Measurements from ENCODE around the gene GRAMD2B. TPM values are rescaled to one million over a fixed set of nuclear protein-coding genes. Genes with fewer than 3 reads are reported as not detected.

The GRAMD2B gene
- total RNA-seq, 1 experiment from 2014 or later: 6.7 TPM

DNA sequence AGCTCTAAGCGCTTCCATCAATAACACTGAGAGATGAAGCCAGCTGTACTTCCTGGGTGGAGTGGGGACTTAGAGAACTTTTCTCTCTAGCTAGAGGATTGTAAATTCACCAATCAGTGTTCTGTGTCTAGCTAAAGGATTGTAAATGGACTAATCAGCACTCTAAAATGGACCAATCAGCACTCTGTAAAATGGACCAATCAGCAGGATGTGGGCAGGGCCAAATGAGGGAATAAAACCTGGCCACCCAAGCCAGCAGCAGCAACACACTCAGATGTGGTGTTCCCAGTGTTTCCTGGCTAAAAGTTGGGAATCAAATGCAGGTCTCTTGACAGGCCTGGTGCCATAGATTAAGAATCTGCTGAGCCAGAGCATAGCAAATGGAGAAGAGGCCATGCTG lies 111.3 kb downstream of the GRAMD2B start:
- H3T11ph ChIP-seq (ENCODE audit: low read length): no peak overlapping the region
- H4K20me1 ChIP-seq (ENCODE audit: control insufficient read depth, insufficient read depth, insufficient read length): no peaks in the 10 kb centered on the region
- no peaks in the 10 kb centered on the region; a peak in 1 of 4 replicates for H3K4me1 Mint-ChIP-seq
- H2BK120ac ChIP-seq (ENCODE audit: low read depth, low read length, poor library complexity, severe bottlenecking): no peak overlapping the region
- no peaks in the 10 kb centered on the region for H3K27me3 ChIP-seq (ENCODE audit: insufficient read depth, low read length)
- no peaks in the 10 kb centered on the region for H3K9me3 ChIP-seq (ENCODE audit: control insufficient read depth, low read depth, low read length)
- DNase-seq: no peak
- H2AFZ ChIP-seq (ENCODE audit: low read length): no peak overlapping the region
- no peak overlapping the region for H2BK20ac ChIP-seq (ENCODE audit: low read depth, low read length, poor library complexity, severe bottlenecking)
- H3K18ac ChIP-seq (ENCODE audit: insufficient read length, low read depth, low read length): no peak overlapping the region
- no peaks in the 10 kb centered on the region for H3K79me2 ChIP-seq (ENCODE audit: insufficient read depth, low read length)
- no peak overlapping the region for H3K23ac ChIP-seq (ENCODE audit: insufficient read length, low read depth, low read length)
- no peak overlapping the region for H3K27ac Mint-ChIP-seq
- H3K36me3 Mint-ChIP-seq (ENCODE audit: insufficient read depth in 1 of 3, low read depth in 3 of 3): no peaks in the 10 kb centered on the region; a peak in 1 of 7 replicates
- H3K4me1 ChIP-seq (ENCODE audit: insufficient read depth, low read length): no peaks in the 10 kb centered on the region; the same call in 1 of the 2 replicates
- TF ChIP-seq, protein P1, sequence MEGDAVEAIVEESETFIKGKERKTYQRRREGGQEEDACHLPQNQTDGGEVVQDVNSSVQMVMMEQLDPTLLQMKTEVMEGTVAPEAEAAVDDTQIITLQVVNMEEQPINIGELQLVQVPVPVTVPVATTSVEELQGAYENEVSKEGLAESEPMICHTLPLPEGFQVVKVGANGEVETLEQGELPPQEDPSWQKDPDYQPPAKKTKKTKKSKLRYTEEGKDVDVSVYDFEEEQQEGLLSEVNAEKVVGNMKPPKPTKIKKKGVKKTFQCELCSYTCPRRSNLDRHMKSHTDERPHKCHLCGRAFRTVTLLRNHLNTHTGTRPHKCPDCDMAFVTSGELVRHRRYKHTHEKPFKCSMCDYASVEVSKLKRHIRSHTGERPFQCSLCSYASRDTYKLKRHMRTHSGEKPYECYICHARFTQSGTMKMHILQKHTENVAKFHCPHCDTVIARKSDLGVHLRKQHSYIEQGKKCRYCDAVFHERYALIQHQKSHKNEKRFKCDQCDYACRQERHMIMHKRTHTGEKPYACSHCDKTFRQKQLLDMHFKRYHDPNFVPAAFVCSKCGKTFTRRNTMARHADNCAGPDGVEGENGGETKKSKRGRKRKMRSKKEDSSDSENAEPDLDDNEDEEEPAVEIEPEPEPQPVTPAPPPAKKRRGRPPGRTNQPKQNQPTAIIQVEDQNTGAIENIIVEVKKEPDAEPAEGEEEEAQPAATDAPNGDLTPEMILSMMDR (conservative IDR thresholded peaks at IDR 0.05): no peak
- H2BK12ac ChIP-seq (ENCODE audit: insufficient read length, low read depth, low read length): no peak overlapping the region
- H3K4me2 ChIP-seq (ENCODE audit: insufficient read depth, insufficient read length, low read length): no peak overlapping the region
- no peaks in the 10 kb centered on the region for H3K9me3 Mint-ChIP-seq
- no peak overlapping the region for H2AK5ac ChIP-seq (ENCODE audit: insufficient read length, low read length)
- H2BK15ac ChIP-seq (ENCODE audit: low read depth, low read length): no peak overlapping the region
- no peak overlapping the region for H3K4me3 Mint-ChIP-seq
- no peaks in the 10 kb centered on the region for H3K79me1 ChIP-seq (ENCODE audit: insufficient read depth, low read depth, low read length, poor library complexity, severe bottlenecking)
- H3K27ac ChIP-seq (ENCODE audit: insufficient read length, low read depth, low read length): no peak overlapping the region
- H3K9ac ChIP-seq (ENCODE audit: extremely low read depth, insufficient read length, low read length): no peak overlapping the region
- no peak overlapping the region for H3K56ac ChIP-seq (ENCODE audit: insufficient read length, low read depth, low read length)
- no peak overlapping the region for H3K4ac ChIP-seq (ENCODE audit: low read depth, low read length)
- H3K23me2 ChIP-seq (ENCODE audit: insufficient read length, low read depth, low read length, poor library complexity, severe bottlenecking): no peaks in the 10 kb centered on the region
- H4K5ac ChIP-seq (ENCODE audit: insufficient read length, low read depth, low read length): no peak overlapping the region
- H4K91ac ChIP-seq (ENCODE audit: insufficient read length, low read depth, low read length): no peak overlapping the region
- no peak overlapping the region for H3K14ac ChIP-seq (ENCODE audit: insufficient read depth, low read length)
- H4K8ac ChIP-seq (replicated peaks; ENCODE audit: insufficient read length, low read depth, low read length): no peak overlapping the region
- H2BK5ac ChIP-seq (ENCODE audit: insufficient read length, low read length): no peak overlapping the region
- no CpG with 5 or more reads among the region's 1 CpG for WGBS (ENCODE audit: extremely low coverage, insufficient read length, low lambda C conversion rate)
- no peaks in the 10 kb centered on the region for H3K27me3 Mint-ChIP-seq (ENCODE audit: low read depth)
